Activated naive CD4-positive, alpha-beta T cell treated with anti-CD3 and anti-CD28 coated beads, Interleukin-2, amount 50 U/mL, for 72 hours (primary cell): ENCODE results near the gene TMEM50B. TPM values are rescaled to one million over a fixed set of nuclear protein-coding genes. Genes with fewer than 3 reads are reported as not detected.
"Not testable (repeated sequence)": the region's sequence is repeated elsewhere in the genome, so short reads cannot be mapped to it uniquely, and the experiment has no call there.

Source experiments
- ATAC-seq, 2 donors: fragments of 150-1000 bp; cut with Tn5 transposase; 2 replicates each; pipeline ENCODE4 v1.10.0; 2021; ENCODE audit warnings: mild to moderate bottlenecking in 2 of 2, moderate library complexity in 2 of 2
- DNase-seq, 2 donors: peaks; one replicate each; pipeline ENCODE4 v3.0.0; 2021 to 2022; ENCODE audit warnings: low spot score in 2 of 2
- H3K27ac Mint-ChIP-seq, 2 donors: one replicate each; pipeline ENCODE4 v1.8.0; 2022; ENCODE audit warnings: mild to moderate bottlenecking in 2 of 2, mixed read lengths in 2 of 2
- H3K36me3 Mint-ChIP-seq, 2 donors: one replicate each; pipeline ENCODE4 v1.8.0; 2022; ENCODE audit warnings: mixed read lengths in 2 of 2
- H3K9me3 Mint-ChIP-seq, 2 donors: one replicate each; pipeline ENCODE4 v1.8.0; 2022; ENCODE audit warnings: mixed read lengths in 2 of 2
- total RNA-seq, 2 donors: library from RNA; stranded (reverse); gene quantifications; one replicate each; pipeline ENCODE4 v1.2.3, GENCODE V29; 2022

The TMEM50B gene
- total RNA-seq, result 10 to 100 TPM; 11.0 to 31.5 TPM

DNA sequence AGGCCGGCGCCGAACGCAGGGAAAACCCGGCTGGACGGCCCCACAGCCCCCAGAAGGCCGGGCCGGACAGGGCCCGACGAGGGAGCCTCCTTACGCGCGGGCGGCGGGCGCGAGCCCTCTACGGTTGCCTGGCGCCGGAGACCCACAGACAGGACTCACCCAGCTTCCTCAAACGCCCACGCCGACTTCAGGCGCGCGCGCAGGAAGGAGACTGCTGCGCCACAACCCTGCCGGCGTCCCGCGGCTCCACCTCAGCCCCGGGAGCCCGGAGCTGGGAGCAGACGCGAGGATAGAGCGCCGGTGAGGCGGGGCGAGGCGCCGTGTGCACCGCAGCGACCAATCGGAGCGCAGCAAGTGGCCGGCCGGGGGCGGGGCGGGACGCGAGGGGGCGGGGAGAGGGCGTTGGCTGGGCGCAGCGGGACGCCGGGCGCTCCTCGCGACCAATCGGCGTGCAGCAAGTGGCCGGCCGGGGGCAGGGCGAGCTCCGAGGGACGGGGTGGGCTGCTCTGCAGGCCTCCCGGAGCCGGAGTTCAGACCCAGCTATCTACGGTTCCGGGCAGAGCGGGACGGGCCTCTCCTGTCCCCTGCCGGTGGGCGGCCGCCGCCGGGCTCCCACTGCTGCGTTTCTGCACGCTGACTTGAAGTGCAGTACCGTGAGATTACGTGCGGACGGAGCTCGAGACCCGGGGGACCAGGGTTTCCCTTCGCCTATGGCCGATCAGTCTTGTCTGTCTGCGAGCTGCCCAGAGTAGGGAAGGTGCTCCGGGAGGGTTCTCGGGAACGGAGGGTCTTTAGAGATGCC is at the start of gene TMEM50B:
TSS of gene TMEM50B (minus strand) at position 296 of the 802 bp plus-strand sequence. CDS start 11,089 bp downstream, outside the sequence.
- ATAC-seq, result peak; percentile 96 to 97
- Mint-ChIP-seq H3K9me3 (no peaks in the 10 kb centered on the region), H3K27ac (peak within 1 kb of the TSS; percentile 87 to 89), H3K36me3 (no peaks in the 10 kb centered on the region)
- DNase-seq, result peak; percentile 96 to 98

DNA sequence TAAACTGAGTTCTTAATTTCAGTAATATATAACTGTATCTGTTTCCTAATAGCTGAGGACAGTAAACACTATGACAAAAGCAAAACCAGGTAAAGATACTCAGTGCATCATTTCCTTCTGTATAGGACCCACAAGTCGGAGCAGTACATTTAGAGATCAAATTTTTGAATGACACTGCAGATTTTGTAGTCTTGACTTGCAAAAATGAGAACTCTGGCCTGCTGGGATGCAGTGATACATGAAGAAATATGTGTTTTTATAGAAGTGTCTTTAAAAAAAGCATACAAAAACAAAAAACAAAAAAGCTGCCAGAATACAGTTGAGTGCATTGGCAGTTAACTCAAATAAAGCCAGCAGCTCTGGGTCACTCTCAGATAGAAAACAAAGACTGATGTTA is 43.2 kb upstream of the TMEM50B start:
- Mint-ChIP-seq H3K27ac (no peak overlapping the region), H3K9me3 (no peaks in the 10 kb centered on the region), H3K36me3 (peaks cover 9 to 21% of the 10 kb centered on the region in 2 donors)
- no peak for ATAC-seq
- no peak for DNase-seq

DNA sequence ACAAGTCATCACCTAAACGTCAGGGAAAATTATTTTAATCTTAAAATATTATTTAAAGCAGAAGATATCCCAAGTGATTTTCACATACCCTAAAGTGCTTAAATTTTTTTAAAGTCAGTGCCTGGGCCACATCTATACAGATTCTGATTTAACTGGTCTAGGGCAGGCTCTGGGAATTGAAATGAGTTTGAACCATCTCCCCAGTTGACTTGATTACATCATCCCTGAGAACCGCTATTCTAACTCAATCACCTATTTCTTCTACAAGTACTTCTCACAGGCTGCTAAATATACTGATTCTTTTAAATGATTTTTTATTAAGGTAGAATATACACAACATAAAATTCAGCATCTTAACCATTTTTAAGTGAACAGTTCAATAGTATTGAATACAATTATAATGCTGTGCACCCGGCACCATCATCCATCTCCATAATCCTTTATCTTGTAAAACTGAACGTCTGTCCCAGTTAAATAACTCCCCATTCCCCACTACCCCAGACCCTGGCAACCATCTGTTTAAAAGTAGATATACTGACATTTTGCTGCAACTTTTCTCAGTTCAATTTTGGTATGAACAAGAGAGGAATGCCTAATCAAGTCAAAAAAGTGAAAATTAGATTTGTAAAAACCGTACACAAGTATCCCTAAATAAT is 42.7 kb upstream of the TMEM50B start:
- Mint-ChIP-seq H3K9me3 (no peaks in the 10 kb centered on the region), H3K36me3 (peaks cover 10 to 20% of the 10 kb centered on the region in 2 donors), H3K27ac (no peak overlapping the region)
- ATAC-seq (no peak), DNase-seq (no peak)

DNA sequence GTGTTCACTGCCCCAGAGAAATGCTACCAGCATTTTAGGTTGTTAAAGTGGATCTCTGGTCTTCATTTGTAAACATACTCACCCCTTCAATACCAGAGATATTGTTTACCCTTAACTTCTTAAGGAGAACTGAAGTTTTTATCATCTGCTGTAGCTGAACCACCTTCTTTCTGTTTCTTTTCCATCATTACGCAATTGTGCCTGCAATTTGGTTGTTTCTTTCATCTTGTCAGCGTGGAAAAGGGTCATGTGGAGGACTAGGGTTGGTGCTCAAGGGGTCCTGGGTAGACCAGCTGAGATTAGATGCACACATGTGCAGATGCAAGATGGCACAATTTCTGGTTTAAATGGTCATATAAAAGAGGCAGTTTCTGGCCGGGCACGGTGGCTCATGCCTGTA is 39.1 kb upstream of the TMEM50B start:
- peaks cover 15 to 19% of the 10 kb centered on the region in 2 donors for H3K36me3 Mint-ChIP-seq
- no peak for ATAC-seq
- DNase-seq, result no peak
- peak overlapping the region in 1 of 2 donors; percentile 32 for H3K27ac Mint-ChIP-seq
- no peaks in the 10 kb centered on the region for H3K9me3 Mint-ChIP-seq

DNA sequence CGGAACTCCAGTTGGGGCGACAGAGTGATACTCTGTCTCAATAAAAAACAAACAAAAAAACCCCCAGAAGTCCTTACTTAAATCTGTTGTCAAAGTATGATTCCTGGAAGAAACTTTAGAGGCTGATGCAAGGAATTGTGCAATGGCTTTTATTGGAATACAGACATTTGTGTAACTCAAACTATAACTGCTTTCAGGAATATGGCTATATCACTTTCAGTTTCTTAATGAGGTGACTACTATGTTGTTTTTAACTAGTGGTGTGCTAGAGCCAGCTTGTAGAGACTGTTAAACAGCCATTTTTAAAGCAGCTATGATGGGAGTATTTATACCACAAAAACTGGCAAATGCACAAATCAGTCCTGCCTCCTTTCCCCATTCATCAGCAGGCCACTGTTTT is 34.5 kb upstream of the TMEM50B start:
- DNase-seq, result no peak
- Mint-ChIP-seq H3K36me3 (peaks cover 15 to 22% of the 10 kb centered on the region in 2 donors), H3K9me3 (no peaks in the 10 kb centered on the region), H3K27ac (peak overlapping the region; percentile 57 to 65)
- ATAC-seq, result peak; percentile 46 to 65

DNA sequence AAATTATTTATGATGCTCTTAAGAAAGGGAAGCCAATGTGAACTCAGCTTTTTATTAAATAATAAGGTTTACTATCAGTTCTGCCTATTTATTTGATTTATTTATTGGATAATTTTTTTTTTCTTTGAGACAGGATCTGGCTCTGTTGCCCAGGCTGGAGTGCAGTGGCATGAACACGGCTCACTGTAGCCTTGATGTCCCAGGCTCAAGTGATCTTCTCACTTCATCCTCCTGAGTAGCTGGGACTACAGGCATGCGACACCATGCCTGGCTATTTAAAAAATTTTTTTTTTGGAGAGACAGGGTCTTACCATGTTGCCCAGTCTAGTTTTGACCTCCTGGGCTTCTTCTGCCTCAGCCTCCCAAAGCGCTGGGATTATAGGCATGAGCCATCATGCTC is 32.7 kb upstream of the TMEM50B start:
- ATAC-seq (no peak), DNase-seq (no peak)
- Mint-ChIP-seq H3K27ac (no peak overlapping the region), H3K36me3 (peaks cover 14 to 29% of the 10 kb centered on the region in 2 donors), H3K9me3 (no peaks in the 10 kb centered on the region)

DNA sequence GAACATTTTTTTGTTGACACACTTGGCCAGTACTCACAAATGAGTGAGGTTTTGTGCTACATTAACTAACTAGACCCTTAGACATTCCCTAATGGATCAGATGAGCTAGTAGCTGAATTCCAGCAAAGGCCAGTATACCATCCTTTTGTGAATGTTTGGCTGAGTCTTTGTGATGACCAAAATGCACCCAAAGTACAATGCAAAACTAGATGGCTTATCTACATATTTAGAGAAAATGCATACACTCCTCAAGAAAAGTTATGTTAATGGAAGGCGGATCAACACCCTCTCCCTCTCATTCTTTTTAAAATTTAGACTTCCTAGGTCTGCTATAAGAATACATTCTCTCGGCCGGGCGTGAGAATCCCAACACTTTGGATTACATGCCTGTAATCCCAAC is 31.9 kb upstream of the TMEM50B start:
- DNase-seq (no peak), ATAC-seq (no peak)
- Mint-ChIP-seq H3K27ac (no peak overlapping the region), H3K9me3 (no peaks in the 10 kb centered on the region), H3K36me3 (peaks cover 9 to 37% of the 10 kb centered on the region in 2 donors)

DNA sequence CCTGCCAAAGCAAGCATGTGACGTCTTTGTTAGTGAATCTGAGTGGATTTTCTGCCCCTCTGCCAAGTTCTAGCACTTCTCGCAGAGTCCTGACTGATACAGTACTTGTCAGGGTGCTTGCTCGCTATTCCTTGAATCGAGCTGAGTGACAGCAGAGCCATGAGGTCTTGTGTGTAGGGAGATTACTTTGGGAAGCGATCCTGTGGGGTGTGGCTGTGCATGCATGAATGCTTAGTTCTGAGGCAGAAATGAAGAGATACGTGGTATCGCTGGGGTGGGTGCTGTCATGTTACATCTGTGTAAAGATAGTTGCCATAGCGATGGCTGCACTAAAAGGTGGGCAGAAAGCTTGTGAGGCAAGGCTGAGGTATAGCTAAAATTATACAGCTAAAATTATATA is 31.1 kb upstream of the TMEM50B start:
- H3K27ac Mint-ChIP-seq, result no peak overlapping the region
- no peak for ATAC-seq
- no peak for DNase-seq
- H3K36me3 Mint-ChIP-seq, result peaks cover 6 to 42% of the 10 kb centered on the region in 2 donors
- H3K9me3 Mint-ChIP-seq, result no peaks in the 10 kb centered on the region

DNA sequence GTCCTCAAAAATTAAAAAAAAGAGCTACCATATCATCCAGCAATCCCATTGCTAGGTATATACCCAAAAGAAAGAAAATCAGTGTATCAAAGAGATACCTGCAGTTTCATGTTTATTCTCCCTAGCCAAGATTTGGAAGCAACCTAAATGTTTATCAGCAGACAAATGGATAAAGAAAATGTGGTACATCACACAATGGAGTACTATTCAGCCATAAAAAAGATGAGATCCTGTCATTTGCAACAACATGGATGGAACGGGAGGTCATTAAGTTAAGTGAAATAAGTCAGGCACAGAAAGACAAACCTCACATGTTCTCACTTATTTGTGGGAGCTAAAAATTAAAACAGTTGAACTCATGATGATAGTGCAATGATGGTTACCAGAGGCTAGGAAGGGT is 27.2 kb upstream of the TMEM50B start:
- not testable (repeated sequence) for ATAC-seq, H3K27ac Mint-ChIP-seq, DNase-seq, H3K9me3 Mint-ChIP-seq
- H3K36me3 Mint-ChIP-seq, result peaks cover 22 to 53% of the 10 kb centered on the region in 2 donors

DNA sequence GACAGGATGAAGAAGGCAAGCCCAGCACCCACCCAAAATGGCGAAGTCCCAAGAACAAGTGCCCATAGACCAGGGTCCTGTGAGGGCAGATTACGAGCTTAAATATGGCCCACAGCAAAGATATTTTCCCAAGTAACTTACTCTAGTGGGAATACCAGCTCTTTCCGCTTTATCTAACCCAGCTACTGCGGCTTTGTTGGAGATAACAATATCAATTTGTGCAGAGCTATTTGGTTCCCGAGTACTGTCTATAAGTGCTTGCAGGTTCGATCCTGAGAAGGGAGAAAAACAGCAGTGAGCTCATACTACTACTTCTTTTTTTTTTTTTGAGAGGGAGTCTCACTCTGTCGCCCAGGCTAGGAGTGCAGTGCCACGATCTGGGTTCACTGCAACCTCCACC is 26.1 kb upstream of the TMEM50B start:
- Mint-ChIP-seq H3K27ac (no peak overlapping the region), H3K9me3 (no peaks in the 10 kb centered on the region), H3K36me3 (peaks cover 22 to 47% of the 10 kb centered on the region in 2 donors)
- DNase-seq (no peak), ATAC-seq (no peak)

DNA sequence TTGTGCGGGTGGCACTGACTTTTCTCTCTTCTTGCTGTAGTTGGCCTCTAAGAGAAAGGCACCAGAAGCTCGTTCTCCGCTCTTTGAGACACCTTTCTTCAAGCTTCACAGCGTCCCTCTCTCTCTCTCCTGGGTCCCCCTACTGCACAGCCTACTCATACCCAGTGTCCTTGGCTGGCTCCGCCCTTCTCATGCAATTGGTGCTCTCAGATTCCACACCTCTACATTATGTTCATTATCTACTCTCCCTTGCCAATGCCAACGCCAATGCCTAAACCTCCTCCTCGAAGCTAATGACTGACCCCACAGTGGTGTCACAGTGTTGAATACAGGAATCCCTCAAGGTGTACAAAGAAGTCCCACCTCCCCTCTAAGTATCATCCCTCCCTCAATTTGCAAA is 16.6 kb upstream of the TMEM50B start:
- DNase-seq, result no peak
- no peak for ATAC-seq
- H3K27ac Mint-ChIP-seq, result no peak overlapping the region
- H3K9me3 Mint-ChIP-seq, result no peaks in the 10 kb centered on the region
- H3K36me3 Mint-ChIP-seq, result peaks cover 0 to 4% of the 10 kb centered on the region in 2 donors

DNA sequence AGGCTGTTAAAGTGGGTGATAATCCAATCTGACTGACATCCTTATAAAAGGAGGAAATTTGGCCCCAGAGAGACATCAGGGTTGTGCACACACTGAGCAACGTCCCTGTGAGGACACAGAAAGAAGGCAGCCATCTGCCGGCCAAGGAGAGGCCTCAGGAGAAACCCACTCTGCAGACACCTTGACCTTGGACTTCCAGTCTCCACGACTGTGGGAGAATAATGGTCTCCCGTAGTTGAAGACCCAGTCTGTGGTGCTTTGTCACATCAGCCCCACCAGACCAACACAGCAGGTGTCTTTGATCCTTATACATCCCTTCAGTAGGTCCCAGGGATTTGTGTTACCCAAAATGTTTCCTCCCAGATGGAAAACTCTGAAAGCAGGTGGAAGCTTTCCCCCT is 16.0 kb upstream of the TMEM50B start:
- DNase-seq (no peak), ATAC-seq (no peak)
- no peak overlapping the region for H3K27ac Mint-ChIP-seq
- H3K36me3 Mint-ChIP-seq, result peaks cover 0 to 4% of the 10 kb centered on the region in 2 donors
- H3K9me3 Mint-ChIP-seq, result no peaks in the 10 kb centered on the region

DNA sequence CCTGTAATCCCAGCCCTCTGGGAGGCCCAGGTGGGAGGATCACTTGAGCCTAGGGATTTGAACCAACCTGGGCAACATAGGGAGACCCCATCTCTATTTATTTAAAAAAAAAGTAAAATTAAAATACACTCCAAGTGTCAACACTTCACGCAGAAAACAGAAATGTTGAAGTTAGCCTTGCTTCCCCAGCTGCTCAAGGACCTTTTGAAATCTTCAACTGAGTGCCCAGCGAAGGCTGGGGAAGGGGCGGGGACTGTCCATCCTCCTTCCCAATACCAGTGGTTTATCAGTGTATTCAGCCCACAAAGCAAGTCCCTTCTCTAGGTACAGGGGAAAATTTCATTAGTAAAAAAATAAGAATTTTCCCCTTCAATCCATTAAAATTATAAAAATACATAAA is 14.0 kb upstream of the TMEM50B start:
- no peak for DNase-seq
- no peak overlapping the region for H3K27ac Mint-ChIP-seq

DNA sequence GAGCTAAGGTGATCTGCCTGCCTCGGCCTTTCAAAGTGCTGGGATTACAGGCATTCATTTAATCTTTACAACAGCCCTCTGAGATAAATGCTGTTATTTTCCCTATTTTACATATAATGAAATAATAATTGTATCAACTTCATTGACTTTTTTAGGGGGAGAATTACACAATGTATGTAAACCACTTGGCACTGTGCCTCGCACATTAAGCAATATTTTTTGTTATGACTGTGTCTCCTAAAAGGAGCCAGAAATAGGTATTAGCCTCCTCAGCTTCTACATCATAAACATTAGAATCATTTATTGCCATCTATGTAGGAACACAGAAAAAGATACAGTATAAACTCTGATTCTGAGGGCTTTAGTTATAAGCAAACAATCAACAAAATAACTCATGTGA is 12.8 kb upstream of the TMEM50B start:
- ATAC-seq, result no peak
- H3K36me3 Mint-ChIP-seq, result peaks cover 0 to 4% of the 10 kb centered on the region in 2 donors
- no peak for DNase-seq

More for the DNA sequence above, 14.0 kb upstream of the TMEM50B start:
- Mint-ChIP-seq H3K9me3 (no peaks in the 10 kb centered on the region), H3K36me3 (peaks cover 0 to 4% of the 10 kb centered on the region in 2 donors)
- ATAC-seq, result no peak

DNA sequence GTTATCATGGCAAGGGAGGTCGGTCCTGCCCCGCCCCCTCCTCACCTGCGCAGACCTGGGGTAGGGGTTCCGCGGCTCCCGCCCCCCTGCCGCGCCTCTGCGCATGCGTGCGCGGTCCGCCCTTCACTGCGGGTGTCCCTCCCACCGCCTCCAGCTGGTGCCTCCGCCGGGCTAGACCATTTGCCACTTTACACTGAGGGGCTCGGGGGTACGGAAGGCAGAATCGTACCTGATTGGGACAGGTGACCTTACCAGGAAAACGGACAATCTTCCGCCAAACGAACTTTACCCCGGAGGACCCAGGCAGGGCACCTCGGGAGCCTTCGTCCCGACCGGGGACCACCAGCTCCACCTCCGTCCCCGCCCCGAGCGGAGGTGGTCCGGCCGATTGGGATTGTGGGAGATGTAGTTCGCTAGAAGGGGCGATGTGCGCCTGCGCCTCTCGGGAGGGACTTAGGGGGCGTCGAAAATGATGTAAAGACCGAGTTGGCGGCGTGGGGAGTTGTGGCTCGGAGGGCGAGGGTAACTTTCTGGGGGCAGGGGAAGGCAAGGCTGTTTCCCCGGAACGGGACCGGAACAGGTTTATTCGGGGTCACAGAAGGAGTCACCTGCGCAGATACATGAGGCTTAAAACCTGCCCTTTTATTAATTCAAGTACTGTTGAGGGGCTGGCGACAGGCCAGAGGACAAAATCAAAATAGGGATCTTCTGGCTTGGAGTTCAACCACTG is 11.8 kb upstream of the TMEM50B start, which contains the start of gene DNAJC28:
TSS of gene DNAJC28 (minus strand) at position 344 of the 730 bp plus-strand sequence. CDS start 2,323 bp downstream, outside the sequence.
- DNase-seq, result peak; percentile 91 to 93
- no peaks in the 10 kb centered on the region for H3K9me3 Mint-ChIP-seq
- peak; percentile 98 to 99 for ATAC-seq
- H3K36me3 Mint-ChIP-seq, result peaks cover 0 to 4% of the 10 kb centered on the region in 2 donors
- peak within 1 kb of the TSS; percentile 95 to 96 for H3K27ac Mint-ChIP-seq

More for the DNA sequence above, 12.8 kb upstream of the TMEM50B start:
- Mint-ChIP-seq H3K9me3 (no peaks in the 10 kb centered on the region), H3K27ac (peak overlapping the region in 1 of 2 donors; percentile 95)

DNA sequence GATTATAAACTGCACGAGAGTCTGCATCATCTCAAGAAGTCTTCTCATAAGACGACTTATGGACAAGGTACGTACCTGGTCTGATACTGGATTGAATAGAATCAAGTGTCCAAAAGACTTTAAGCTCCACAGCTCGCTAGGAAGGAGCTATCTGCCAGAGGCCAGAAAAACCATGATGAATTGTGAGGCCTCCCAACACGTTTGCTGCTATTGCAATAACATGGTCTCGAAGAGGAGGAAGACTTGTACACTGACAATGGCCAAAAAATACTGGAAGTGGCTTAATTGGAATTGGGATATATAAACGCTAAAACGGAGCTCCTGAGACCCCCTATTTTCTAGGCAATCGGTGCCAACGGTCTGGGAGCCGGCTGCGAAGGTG is 11.2 kb upstream of the TMEM50B start:
- peak overlapping the region; percentile 95 to 96 for H3K27ac Mint-ChIP-seq

DNA sequence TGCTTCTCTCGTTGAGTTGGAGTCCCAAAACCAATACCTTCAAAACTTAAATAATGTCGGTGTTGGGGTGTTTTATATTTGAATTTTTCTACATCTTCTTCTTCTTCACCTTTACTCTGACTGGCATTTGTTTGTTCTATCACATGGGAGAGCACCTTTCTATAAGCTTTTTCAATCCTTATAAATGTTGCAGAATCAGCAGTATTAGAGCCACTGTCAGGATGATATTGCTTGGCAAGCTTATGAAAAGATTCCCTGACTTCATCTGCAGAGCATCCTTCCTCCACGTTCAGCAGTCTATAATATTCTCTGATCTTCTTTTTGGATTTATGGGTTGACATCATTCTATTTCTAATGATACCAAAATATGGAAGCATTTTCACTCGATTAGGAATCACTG is 9.2 kb upstream of the TMEM50B start:
- Mint-ChIP-seq H3K36me3 (peaks cover 0 to 4% of the 10 kb centered on the region in 2 donors), H3K27ac (no peak overlapping the region), H3K9me3 (no peaks in the 10 kb centered on the region)
- ATAC-seq, result no peak
- DNase-seq, result no peak

More for the DNA sequence above, 11.2 kb upstream of the TMEM50B start:
- H3K36me3 Mint-ChIP-seq, result peaks cover 0 to 4% of the 10 kb centered on the region in 2 donors
- DNase-seq, result peak in 1 of 2 donors; percentile 7
- no peak for ATAC-seq
- H3K9me3 Mint-ChIP-seq, result no peaks in the 10 kb centered on the region
